A549 (cell line): ENCODE data around the gene SV2A. TPM values are rescaled to one million over a fixed set of nuclear protein-coding genes. Genes with fewer than 3 reads are reported as not detected.
"Not testable (repeated sequence)": the region's sequence is repeated elsewhere in the genome, so short reads cannot be mapped to it uniquely, and the experiment has no call there.

Experiments used
- ATAC-seq, 2 experiments: fragments of 200-7000 bp in 1 of 2; fragments of >200 bp in 1 of 2; cut with Nextera tagmentation in 1 of 2; cut with Tn5 transposase in 1 of 2; 3 replicates each; pipeline versions ENCODE4 v1.8.0 to v1.9.1; 2018 to 2020; ENCODE audit warnings: mild to moderate bottlenecking in 1 of 2, moderate library complexity in 1 of 2
- CTCF ChIA-PET: fragments of 300-600 bp; sonication (Branson Sonifier 250); formaldehyde crosslinking; extraction: SDS; loops from one replicate; lab custom pipeline; 2021; ENCODE audit warnings: antibody characterized with exemption, inconsistent platforms; lab: Yijun Ruan, JAX
- POLR2A ChIA-PET: fragments of 350-600 bp; formaldehyde crosslinking; extraction: SDS; loops from one replicate; lab custom pipeline; 2021; ENCODE audit warnings: antibody characterized with exemption, inconsistent platforms; lab: Yijun Ruan, JAX
- DNase-seq, 2 experiments: peaks; one replicate each; pipeline versions ENCODE4 v3.0.0 to v3.0.0-alpha.2; 2011 to 2016; ENCODE audit warnings: low read depth in 1 of 2, low spot score in 1 of 2
- FAIRE-seq: peaks from 2 replicates; lab custom pipeline; 2011; peaks lifted over from hg19 to GRCh38; lab: Jason Lieb, UNC
- H3K27ac ChIP-seq, 2 experiments: fragments of >200 bp; sonication (Bioruptor Twin); formaldehyde crosslinking; 3 replicates each; pipeline ENCODE4 v1.5.1; 2016 to 2017
- H3K4me1 ChIP-seq: fragments of >200 bp; sonication (Bioruptor Twin); formaldehyde crosslinking; 3 replicates; pipeline ENCODE4 v1.6.1; 2016
- H3K4me2 ChIP-seq: fragments of >200 bp; sonication (Bioruptor Twin); formaldehyde crosslinking; 3 replicates; pipeline ENCODE4 v1.6.1; 2016
- H3K4me3 ChIP-seq: fragments of >200 bp; sonication (Bioruptor Twin); formaldehyde crosslinking; 3 replicates; pipeline ENCODE4 v1.5.1; 2016
- H3K9me3 ChIP-seq: fragments of >200 bp; sonication (Bioruptor Twin); formaldehyde crosslinking; 3 replicates; pipeline ENCODE4 v1.6.1; 2016
- CHD2 ChIP-seq: fragments of 150-350 bp; IDR thresholded peaks from 2 replicates; pipeline ENCODE4 v1.6.1; 2014; ENCODE audit warnings: low read length; ENCODE audit not compliant: partially characterized antibody
- EHF ChIP-seq: fragments of 250-450 bp; sonication (Bioruptor Pico); IDR thresholded peaks from 2 replicates; pipeline ENCODE4 v1.5.0; 2020; ENCODE audit warnings: mild to moderate bottlenecking
- EHMT2 ChIP-seq: fragments of 200-600 bp; sonication (generic); IDR thresholded peaks from 2 replicates; pipeline ENCODE4 v1.6.1; 2016; ENCODE audit warnings: antibody characterized with exemption, low read depth, mild to moderate bottlenecking, moderate library complexity
- FOSB ChIP-seq: fragments of 250-450 bp; sonication (Bioruptor Pico); IDR thresholded peaks from 2 replicates; pipeline ENCODE4 v1.5.0; 2020; ENCODE audit warnings: mild to moderate bottlenecking, moderate library complexity
- FOSL2 ChIP-seq, 2 experiments: fragments of 450-650 bp in 1 of 2; fragments of >200 bp in 1 of 2; sonication (Bioruptor Twin) in 1 of 2; formaldehyde crosslinking; IDR thresholded peaks; 2 replicates each; pipeline versions ENCODE4 v1.5.0 to v1.6.1; 2016 to 2020; ENCODE audit warnings: mild to moderate bottlenecking in 1 of 2, moderate library complexity in 1 of 2
- FOXS1 ChIP-seq: fragments of 250-450 bp; sonication (Bioruptor Pico); IDR thresholded peaks from 2 replicates; pipeline ENCODE4 v1.5.0; 2020; ENCODE audit warnings: mild to moderate bottlenecking, moderate library complexity
- GATA3 ChIP-seq: IDR thresholded peaks from 2 replicates; pipeline ENCODE4 v1.6.1; 2012; ENCODE audit warnings: borderline replicate concordance
- HDAC2 ChIP-seq: fragments of 200-600 bp; sonication (generic); IDR thresholded peaks from 2 replicates; pipeline ENCODE4 v1.6.1; 2016
- HOXA7 ChIP-seq: fragments of 250-450 bp; sonication (Bioruptor Pico); IDR thresholded peaks from 2 replicates; pipeline ENCODE4 v1.5.0; 2020; ENCODE audit warnings: mild to moderate bottlenecking, moderate library complexity
- HOXB13 ChIP-seq: fragments of 250-450 bp; sonication (Bioruptor Pico); IDR thresholded peaks from 2 replicates; pipeline ENCODE4 v1.5.0; 2020; ENCODE audit warnings: low read depth, mild to moderate bottlenecking, moderate library complexity
- HOXB5 ChIP-seq: fragments of 250-450 bp; sonication (Bioruptor Pico); IDR thresholded peaks from 2 replicates; pipeline ENCODE4 v1.5.0; 2020; ENCODE audit warnings: mild to moderate bottlenecking, moderate library complexity
- JUN ChIP-seq, 2 experiments: fragments of >200 bp; sonication (Bioruptor Twin); formaldehyde crosslinking; IDR thresholded peaks; 2 replicates in 1 of 2; 3 replicates in 1 of 2; pipeline ENCODE4 v1.6.1; 2016 to 2017
- KDM1A ChIP-seq: fragments of 200-600 bp; sonication (generic); IDR thresholded peaks from 2 replicates; pipeline ENCODE4 v1.6.1; 2016; ENCODE audit warnings: low read depth, mild to moderate bottlenecking
- NFE2L2 ChIP-seq: fragments of 150-350 bp; conservative IDR thresholded peaks from 2 replicates; pipeline ENCODE4 v1.6.1; 2014; ENCODE audit warnings: low read length
- POLR2A ChIP-seq: IDR thresholded peaks from 2 replicates; pipeline ENCODE4 v1.6.1; 2012; ENCODE audit warnings: mild to moderate bottlenecking, low read length
- RARB ChIP-seq: fragments of 250-450 bp; sonication (Bioruptor Pico); IDR thresholded peaks from 2 replicates; pipeline ENCODE4 v1.8.0; 2021; ENCODE audit warnings: mild to moderate bottlenecking, moderate library complexity
- TFCP2L1 ChIP-seq: fragments of 250-450 bp; sonication (Bioruptor Pico); IDR thresholded peaks from 2 replicates; pipeline ENCODE4 v1.5.0; 2021; ENCODE audit warnings: mild to moderate bottlenecking
- TP53 ChIP-seq: fragments of 250-450 bp; sonication (Bioruptor Pico); IDR thresholded peaks from 2 replicates; pipeline ENCODE4 v1.5.0; 2021; ENCODE audit warnings: mild to moderate bottlenecking, moderate library complexity
- ZC3H11A ChIP-seq: fragments of 450-650 bp; IDR thresholded peaks from 2 replicates; pipeline ENCODE4 v1.6.1; 2014; ENCODE audit warnings: antibody characterized with exemption, mild to moderate bottlenecking
- WGBS: methylation state at CpG from one replicate; pipeline ENCODE4 v1.1.6; 2017; ENCODE audit errors: missing lambda C conversion rate; 5-methylcytosine and 5-hydroxymethylcytosine counted together
- polyA plus RNA-seq, 4 experiments: library from polyadenylated mRNA; depleted of rRNA in 3 of 4; stranded (reverse); fragments of >200 nt; fragmentation: RNase III in 1 of 4; extraction: RNeasy Plus Mini Kit Qiagen cat#74134 plus additional on column Dnase treatment in 1 of 4; gene quantifications; 2 replicates in 3 of 4; 3 replicates in 1 of 4; pipeline ENCODE4 v1.2.3, GENCODE V29; 2011 to 2017
- TF ChIP-seq, protein P1 (sequence below): fragments of 450-650 bp; IDR thresholded peaks from 2 replicates; pipeline ENCODE4 v1.6.1; 2014; ENCODE audit warnings: antibody characterized with exemption
- TF ChIP-seq, protein P2 (sequence below): fragments of >200 bp; sonication (Bioruptor Twin); formaldehyde crosslinking; IDR thresholded peaks from 3 replicates; pipeline ENCODE4 v1.6.1; 2016
- TF ChIP-seq, protein P3 (sequence below): IDR thresholded peaks from 2 replicates; pipeline ENCODE4 v1.6.1; 2012
- TF ChIP-seq, protein P4 (sequence below): IDR thresholded peaks from 2 replicates; pipeline ENCODE4 v1.6.1; 2012
- TF ChIP-seq, protein P5 (sequence below): fragments of 250-450 bp; sonication (Bioruptor Pico); IDR thresholded peaks from 2 replicates; pipeline ENCODE4 v1.5.0; 2020; ENCODE audit warnings: low read depth, mild to moderate bottlenecking, moderate library complexity
- TF ChIP-seq, protein P6 (sequence below): fragments of 200-600 bp; sonication (generic); IDR thresholded peaks from 2 replicates; pipeline ENCODE4 v1.6.1; 2016; ENCODE audit warnings: antibody characterized with exemption, mild to moderate bottlenecking, moderate library complexity

SV2A gene
- polyA plus RNA-seq, 2 of the 4 experiments (the other 2 are of a cell fraction) = 0.05 to 0.13 TPM

DNA sequence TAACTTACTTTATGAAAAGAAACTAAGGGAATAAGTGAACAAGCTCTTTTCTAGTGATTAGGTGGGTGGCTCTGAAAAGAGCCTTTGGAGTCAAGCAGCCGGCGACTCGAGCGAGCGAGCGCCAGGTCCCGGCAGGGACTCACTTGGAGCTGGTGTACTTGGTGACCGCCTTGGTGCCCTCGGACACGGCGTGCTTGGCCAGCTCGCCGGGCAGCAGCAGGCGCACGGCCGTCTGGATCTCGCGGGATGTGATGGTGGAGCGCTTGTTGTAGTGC, 31.6 kb downstream of the SV2A start:
- Histone ChIP-seq H3K27ac (peak overlapping the region; percentile 72 to 94), H3K4me2 (peak overlapping the region; percentile 85), H3K4me1 (peaks cover 22% of the 10 kb centered on the region), H3K4me3 (peak overlapping the region; percentile 54)
- not testable (repeated sequence) for DNase-seq, FAIRE-seq, ATAC-seq, H3K9me3 ChIP-seq
- 1% methylated on average over 11 of the region's 19 CpGs for WGBS
- ChIA-PET POLR2A (interaction anchor here (1.0 to 4.8 kb wide), 12 partner anchors 8 to 301 kb away, joined by 3 to 70 read pairs (median 22); partner anchors contain the start of genes BOLA1, MTMR11, OTUD7B and SF3B4), CTCF (interaction anchor here (0.6 to 4.0 kb wide), 4 partner anchors 43 to 724 kb away, joined by 3 to 32 read pairs (median 10); no protein-coding TSS in a partner anchor)
- TF ChIP-seq, protein P1, sequence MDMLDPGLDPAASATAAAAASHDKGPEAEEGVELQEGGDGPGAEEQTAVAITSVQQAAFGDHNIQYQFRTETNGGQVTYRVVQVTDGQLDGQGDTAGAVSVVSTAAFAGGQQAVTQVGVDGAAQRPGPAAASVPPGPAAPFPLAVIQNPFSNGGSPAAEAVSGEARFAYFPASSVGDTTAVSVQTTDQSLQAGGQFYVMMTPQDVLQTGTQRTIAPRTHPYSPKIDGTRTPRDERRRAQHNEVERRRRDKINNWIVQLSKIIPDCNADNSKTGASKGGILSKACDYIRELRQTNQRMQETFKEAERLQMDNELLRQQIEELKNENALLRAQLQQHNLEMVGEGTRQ = 0 out of 2 replicates have a peak, but pooled peaks have one; percentile 31
- peak; percentile 59 for TF ChIP-seq CHD2
- TF ChIP-seq, protein P2, sequence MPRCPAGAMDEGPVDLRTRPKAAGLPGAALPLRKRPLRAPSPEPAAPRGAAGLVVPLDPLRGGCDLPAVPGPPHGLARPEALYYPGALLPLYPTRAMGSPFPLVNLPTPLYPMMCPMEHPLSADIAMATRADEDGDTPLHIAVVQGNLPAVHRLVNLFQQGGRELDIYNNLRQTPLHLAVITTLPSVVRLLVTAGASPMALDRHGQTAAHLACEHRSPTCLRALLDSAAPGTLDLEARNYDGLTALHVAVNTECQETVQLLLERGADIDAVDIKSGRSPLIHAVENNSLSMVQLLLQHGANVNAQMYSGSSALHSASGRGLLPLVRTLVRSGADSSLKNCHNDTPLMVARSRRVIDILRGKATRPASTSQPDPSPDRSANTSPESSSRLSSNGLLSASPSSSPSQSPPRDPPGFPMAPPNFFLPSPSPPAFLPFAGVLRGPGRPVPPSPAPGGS = 0 out of 3 replicates have a peak, but pooled peaks have one; percentile 19

DNA sequence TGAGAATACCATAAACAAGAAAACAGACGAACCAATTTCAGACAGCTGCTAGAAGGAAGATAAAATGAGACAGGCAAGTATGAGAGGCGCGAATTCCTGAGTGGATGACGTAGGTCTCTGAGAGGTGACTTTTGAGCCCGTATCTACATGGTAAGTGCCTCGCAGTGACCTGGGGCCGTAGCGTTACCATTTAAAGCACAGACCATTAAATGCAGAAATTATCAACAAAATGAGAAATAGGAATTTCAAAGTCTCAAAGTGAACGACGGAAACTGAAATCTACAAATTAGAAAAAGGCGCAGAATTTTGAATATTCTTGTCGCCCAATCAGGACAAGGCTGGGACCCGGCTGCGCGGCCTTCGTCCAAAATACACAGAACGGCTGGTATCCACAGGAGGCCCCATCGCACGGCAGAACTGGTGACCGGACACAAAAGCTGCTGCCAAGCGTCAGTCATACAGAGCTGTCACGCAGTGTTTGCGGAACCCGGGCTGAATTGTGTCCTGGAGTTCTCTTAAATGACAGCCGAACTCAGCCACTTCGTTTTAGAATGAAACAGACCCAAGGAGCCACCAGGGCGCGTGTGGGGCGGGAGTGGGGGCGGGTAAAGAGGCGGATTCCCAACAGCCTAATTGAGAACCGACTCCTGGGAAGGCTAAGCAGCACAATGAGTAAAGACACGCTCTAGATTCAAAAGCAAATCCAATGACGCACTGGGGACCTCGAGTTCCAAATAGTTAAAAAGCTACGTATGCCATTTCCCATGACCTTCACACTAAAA, 32.1 kb downstream of the SV2A start:
- CTCF ChIA-PET = interaction anchor here (0.7 to 2.9 kb wide), 4 partner anchors 42 to 302 kb away, joined by 3 to 16 read pairs (median 4); no protein-coding TSS in a partner anchor
- DNase-seq = peak; percentile 62 to 88

More for the DNA sequence above, 32.1 kb downstream of the SV2A start:
- FAIRE-seq (no peak), ATAC-seq (peak; percentile 45 to 63)
- Histone ChIP-seq H3K4me1 (peaks cover 22% of the 10 kb centered on the region), H3K27ac (peak overlapping the region; percentile 72 to 94), H3K4me3 (peak overlapping the region; percentile 54), H3K9me3 (no peaks in the 10 kb centered on the region), H3K4me2 (peak overlapping the region; percentile 85)
- POLR2A ChIA-PET = interaction anchor here (1.7 to 4.8 kb wide), 9 partner anchors 8 to 302 kb away, joined by 11 to 70 read pairs (median 28); partner anchors contain the start of genes BOLA1, MTMR11, OTUD7B and SF3B4
- 0 out of 2 replicates have a peak, but pooled peaks have one; percentile 54 for TF ChIP-seq HOXB5
- 0 out of 2 replicates have a peak, but pooled peaks have one; percentile 2 for TF ChIP-seq NFE2L2
- no peak for TF ChIP-seq EHMT2
- peak; percentile 73 for TF ChIP-seq POLR2A
- TF ChIP-seq HOXB13 = no peak
- TF ChIP-seq ZC3H11A = no peak
- TF ChIP-seq HOXA7 (CRISPR knock-in tag) = peak; percentile 96
- TF ChIP-seq, protein P3, sequence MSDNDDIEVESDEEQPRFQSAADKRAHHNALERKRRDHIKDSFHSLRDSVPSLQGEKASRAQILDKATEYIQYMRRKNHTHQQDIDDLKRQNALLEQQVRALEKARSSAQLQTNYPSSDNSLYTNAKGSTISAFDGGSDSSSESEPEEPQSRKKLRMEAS = peak; percentile 29; the same call in 1 of the 2 replicates
- TF ChIP-seq FOXS1 (CRISPR knock-in tag) = peak; percentile 58; the same call in 1 of the 2 replicates
- TF ChIP-seq CHD2 = no peak
- no peak for TF ChIP-seq HDAC2
- peak; percentile 94 for TF ChIP-seq TFCP2L1 (CRISPR knock-in tag)
- peak; percentile 46; the same call in 1 of the 2 replicates for TF ChIP-seq EHF (CRISPR knock-in tag)
- no peak for TF ChIP-seq FOSL2 (IDR thresholded peaks at IDR 0.05)
- peak; percentile 14; the same call in 1 of the 2 replicates for TF ChIP-seq FOSL2 (CRISPR knock-in tag; IDR thresholded peaks at IDR 0.05)
- TF ChIP-seq RARB = peak; percentile 89
- TF ChIP-seq, protein P4, sequence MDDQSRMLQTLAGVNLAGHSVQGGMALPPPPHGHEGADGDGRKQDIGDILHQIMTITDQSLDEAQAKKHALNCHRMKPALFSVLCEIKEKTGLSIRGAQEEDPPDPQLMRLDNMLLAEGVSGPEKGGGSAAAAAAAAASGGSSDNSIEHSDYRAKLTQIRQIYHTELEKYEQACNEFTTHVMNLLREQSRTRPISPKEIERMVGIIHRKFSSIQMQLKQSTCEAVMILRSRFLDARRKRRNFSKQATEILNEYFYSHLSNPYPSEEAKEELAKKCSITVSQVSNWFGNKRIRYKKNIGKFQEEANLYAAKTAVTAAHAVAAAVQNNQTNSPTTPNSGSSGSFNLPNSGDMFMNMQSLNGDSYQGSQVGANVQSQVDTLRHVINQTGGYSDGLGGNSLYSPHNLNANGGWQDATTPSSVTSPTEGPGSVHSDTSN = 0 out of 2 replicates have a peak, but pooled peaks have one; percentile 37
- TF ChIP-seq TP53 (CRISPR knock-in tag) = peak; percentile 86; the same call in 1 of the 2 replicates
- peak in 1 of 2 experiments; percentile 67; a peak in 4 of 5 replicates for TF ChIP-seq JUN (IDR thresholded peaks at IDR 0.05)
- TF ChIP-seq, protein P5, sequence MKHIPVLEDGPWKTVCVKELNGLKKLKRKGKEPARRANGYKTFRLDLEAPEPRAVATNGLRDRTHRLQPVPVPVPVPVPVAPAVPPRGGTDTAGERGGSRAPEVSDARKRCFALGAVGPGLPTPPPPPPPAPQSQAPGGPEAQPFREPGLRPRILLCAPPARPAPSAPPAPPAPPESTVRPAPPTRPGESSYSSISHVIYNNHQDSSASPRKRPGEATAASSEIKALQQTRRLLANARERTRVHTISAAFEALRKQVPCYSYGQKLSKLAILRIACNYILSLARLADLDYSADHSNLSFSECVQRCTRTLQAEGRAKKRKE (CRISPR knock-in tag) = peak; percentile 56; the same call in 1 of the 2 replicates
- TF ChIP-seq, protein P2 = peak; percentile 60; the same call in 2 of the 3 replicates
- TF ChIP-seq KDM1A = no peak
- TF ChIP-seq FOSB (CRISPR knock-in tag) = peak; percentile 98
- TF ChIP-seq GATA3 = peak; percentile 22; the same call in 1 of the 2 replicates
- TF ChIP-seq, protein P6, sequence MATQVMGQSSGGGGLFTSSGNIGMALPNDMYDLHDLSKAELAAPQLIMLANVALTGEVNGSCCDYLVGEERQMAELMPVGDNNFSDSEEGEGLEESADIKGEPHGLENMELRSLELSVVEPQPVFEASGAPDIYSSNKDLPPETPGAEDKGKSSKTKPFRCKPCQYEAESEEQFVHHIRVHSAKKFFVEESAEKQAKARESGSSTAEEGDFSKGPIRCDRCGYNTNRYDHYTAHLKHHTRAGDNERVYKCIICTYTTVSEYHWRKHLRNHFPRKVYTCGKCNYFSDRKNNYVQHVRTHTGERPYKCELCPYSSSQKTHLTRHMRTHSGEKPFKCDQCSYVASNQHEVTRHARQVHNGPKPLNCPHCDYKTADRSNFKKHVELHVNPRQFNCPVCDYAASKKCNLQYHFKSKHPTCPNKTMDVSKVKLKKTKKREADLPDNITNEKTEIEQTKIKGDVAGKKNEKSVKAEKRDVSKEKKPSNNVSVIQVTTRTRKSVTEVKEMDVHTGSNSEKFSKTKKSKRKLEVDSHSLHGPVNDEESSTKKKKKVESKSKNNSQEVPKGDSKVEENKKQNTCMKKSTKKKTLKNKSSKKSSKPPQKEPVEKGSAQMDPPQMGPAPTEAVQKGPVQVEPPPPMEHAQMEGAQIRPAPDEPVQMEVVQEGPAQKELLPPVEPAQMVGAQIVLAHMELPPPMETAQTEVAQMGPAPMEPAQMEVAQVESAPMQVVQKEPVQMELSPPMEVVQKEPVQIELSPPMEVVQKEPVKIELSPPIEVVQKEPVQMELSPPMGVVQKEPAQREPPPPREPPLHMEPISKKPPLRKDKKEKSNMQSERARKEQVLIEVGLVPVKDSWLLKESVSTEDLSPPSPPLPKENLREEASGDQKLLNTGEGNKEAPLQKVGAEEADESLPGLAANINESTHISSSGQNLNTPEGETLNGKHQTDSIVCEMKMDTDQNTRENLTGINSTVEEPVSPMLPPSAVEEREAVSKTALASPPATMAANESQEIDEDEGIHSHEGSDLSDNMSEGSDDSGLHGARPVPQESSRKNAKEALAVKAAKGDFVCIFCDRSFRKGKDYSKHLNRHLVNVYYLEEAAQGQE = no peak
- WGBS = under 1% methylated on average over 28 of the region's 36 CpGs
